GM12874 (cell line): ENCODE data around the gene IL1RAPL1.

Experiments used
- CTCF ChIP-seq: IDR thresholded peaks from 2 replicates; pipeline ENCODE4 v1.5.1; 2011; ENCODE audit warnings: low read depth, mild to moderate bottlenecking, control low read depth, low read length, moderate library complexity; ENCODE audit not compliant: insufficient read depth

Gene IL1RAPL1

DNA sequence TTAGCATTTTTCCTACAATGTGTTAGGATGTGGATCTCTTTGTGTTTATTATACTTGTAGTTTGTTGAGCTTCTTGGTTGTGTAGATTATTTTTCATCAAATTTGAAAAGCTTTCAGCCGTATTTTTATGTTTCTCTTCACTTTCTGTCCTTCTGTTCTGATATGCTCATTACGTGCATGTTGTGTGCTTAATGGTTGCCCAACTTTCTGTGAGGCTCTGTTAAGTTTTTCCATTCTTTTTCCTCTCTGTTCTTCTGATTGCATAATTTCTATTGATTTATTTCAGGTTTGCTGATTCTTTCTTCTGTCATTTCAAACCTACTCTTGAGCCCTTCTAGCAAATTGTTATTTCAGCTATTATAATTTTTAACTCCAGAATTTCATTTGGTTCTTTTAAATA, 478.2 kb downstream of the IL1RAPL1 start:
- no peak for TF ChIP-seq CTCF

DNA sequence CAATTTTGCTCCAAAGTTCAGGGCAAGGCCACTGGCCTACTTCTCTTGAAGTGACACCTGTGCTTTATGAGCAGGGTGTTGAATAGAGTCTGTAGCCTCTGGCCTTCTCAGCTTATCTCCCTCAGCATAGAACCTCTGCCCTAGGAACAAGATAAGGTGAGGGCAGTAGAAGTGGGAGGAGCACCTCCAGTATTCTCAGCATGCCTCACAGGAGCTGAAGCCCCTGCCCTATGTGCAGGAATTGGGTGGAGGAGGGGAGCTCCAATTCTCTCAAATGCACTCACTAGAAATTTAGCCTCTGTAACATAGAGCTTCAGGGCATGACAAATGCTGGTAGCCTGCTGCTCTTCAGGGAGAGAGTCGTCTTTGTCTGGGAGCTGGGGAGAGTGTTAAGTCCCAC, 479.3 kb downstream of the IL1RAPL1 start:
- TF ChIP-seq CTCF = no peak

GRCh38 chrX:29067351-29067750, 480.1 kb downstream of the IL1RAPL1 start:
- no peak for TF ChIP-seq CTCF

DNA sequence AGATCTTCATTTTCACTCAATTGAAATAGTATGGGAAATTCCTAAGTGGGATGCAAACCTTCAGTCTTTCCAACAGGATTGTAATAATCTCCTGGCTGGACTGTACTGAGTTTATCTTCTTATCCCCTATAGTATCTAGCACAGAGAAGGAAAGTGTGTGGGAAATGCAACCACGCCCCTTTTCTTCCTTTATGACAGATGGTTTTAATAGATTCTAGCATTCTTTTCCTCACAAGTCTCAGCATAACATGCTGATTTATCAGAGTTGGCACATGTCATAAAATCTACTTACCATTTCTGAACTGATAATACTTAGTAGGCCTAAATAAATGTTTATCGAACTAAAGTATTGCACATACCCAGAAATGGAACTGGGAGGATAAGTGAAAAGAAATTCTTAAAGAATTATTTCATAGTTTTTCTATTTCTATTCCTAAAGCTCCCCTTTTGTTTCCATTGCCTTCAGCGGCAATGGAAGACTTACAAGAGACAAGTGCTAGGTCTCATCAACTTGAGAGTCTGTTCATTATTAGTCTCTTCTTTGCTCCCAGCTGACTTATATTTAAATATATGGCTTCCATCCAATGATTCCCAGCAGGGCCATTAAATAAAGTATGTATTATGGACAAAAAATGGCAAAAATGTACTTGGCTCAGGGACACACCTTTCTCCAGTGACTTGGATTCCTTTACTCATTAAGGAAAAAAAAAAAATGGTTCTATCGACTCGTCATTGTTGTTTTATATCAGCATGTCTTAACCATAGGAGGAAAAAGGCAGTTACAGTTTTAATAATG, 484.5 kb downstream of the IL1RAPL1 start:
- TF ChIP-seq CTCF = no peak

- TF ChIP-seq CTCF = no peak
Measured at GRCh38 chrX:29082558-29082957, 495.3 kb downstream of the IL1RAPL1 start.

DNA sequence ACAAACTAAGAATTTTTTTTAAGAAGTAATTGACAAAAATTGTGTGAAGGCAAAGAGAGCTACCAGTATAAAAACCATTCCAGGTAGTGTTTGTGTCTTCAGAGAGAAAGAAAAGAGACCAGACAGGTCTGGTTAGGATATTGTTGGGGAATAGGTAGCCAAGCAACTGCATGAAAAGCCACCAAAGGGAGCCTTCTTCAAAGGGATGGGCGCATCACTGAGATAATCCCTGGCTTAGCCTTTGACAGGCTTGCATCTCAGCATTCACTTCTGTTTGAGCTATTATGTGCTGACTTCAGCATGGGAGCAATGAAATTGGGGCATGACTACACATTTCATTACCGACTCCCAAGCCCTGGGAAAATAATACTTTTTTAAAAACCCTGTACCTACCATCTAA, 496.6 kb downstream of the IL1RAPL1 start:
- TF ChIP-seq CTCF = no peak

GRCh38 chrX:29090811-29091210, 503.6 kb downstream of the IL1RAPL1 start:
- no peak for TF ChIP-seq CTCF

DNA sequence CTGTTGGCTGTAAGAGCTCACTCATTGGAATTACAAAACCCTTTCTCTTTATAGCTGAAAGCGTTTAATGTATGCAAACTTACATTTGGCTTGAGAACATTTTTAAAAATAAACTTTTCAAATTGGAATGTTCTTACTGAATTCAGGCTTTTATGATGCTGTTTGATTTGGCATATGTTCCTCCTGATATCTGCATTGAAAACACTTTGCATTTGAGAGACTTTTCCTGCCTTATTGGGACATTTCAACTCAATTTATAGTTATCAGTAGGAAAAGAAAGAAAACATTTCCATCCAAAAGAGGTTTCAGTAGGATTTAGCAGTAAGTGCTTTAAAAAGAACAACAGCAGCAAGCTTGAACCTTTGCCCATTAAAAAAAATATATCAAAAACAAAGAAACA, 520.0 kb downstream of the IL1RAPL1 start:
- TF ChIP-seq CTCF = no peak
